ENCODE data around the gene THOP1.

GRCh38 chr19:2775556-2776430, 9.5 kb upstream of the THOP1 start:
- TF ChIP-seq CTCF (IDR thresholded peaks at IDR 0.05 in 8 of 11, conservative IDR thresholded peaks at IDR 0.05 in 3 of 11) = no peak
- TF ChIP-seq POLR2AphosphoS5 (IDR thresholded peaks at IDR 0.05) = peak in 2 of 3 donors; percentile 24 to 53
- TF ChIP-seq POLR2A (IDR thresholded peaks at IDR 0.05) = no peak
